ENCODE data around the gene TNP2.

The TNP2 gene

GRCh38 chr16:11250786-11251524 is 18.2 kb downstream of the TNP2 start:
- Histone ChIP-seq H3K9me2 (replicated peaks; ENCODE audit: control insufficient read depth, low read length) (no peaks in the 10 kb centered on the region), H3K27ac (ENCODE audit: low read depth, low read length) (no peak overlapping the region), H3K4me3 (ENCODE audit: low read length) (no peak overlapping the region), H3K4me1 (ENCODE audit: control insufficient read depth, low read length) (peaks cover 43% of the 10 kb centered on the region), H3F3A (ENCODE audit: control insufficient read depth, insufficient read depth) (peaks cover 24% of the 10 kb centered on the region), H3K27me3 (ENCODE audit: control insufficient read depth, low read length) (peaks cover 17% of the 10 kb centered on the region), H4K20me1 (ENCODE audit: control insufficient read depth, insufficient read depth, low read depth, low read length) (peaks cover 12% of the 10 kb centered on the region), H3K9me3 (ENCODE audit: control insufficient read depth, insufficient read depth, low read length) (no peaks in the 10 kb centered on the region), H3K79me2 (ENCODE audit: control insufficient read depth, low read length) (peaks cover 37% of the 10 kb centered on the region), H3K36me3 (ENCODE audit: control insufficient read depth, low read length) (peaks cover 40% of the 10 kb centered on the region), H3K4me2 (ENCODE audit: low read length) (no peak overlapping the region)
- no peak for TF ChIP-seq CTCF (IDR thresholded peaks at IDR 0.05; ENCODE audit: low read depth, low read length, poor library complexity, severe bottlenecking)
- no peak for TF ChIP-seq EZH2phosphoT487 (IDR thresholded peaks at IDR 0.05; ENCODE audit: borderline replicate concordance, low read length)

GRCh38 chr16:11250091-11250785 is 18.9 kb downstream of the TNP2 start:
- Histone ChIP-seq H3K9me2 (replicated peaks; ENCODE audit: control insufficient read depth, low read length) (no peaks in the 10 kb centered on the region), H3K27ac (ENCODE audit: low read depth, low read length) (no peak overlapping the region), H3K4me2 (ENCODE audit: low read length) (no peak overlapping the region), H3K4me1 (ENCODE audit: control insufficient read depth, low read length) (peaks cover 43% of the 10 kb centered on the region), H3K9me3 (ENCODE audit: control insufficient read depth, insufficient read depth, low read length) (no peaks in the 10 kb centered on the region), H3K4me3 (ENCODE audit: low read length) (no peak overlapping the region), H3F3A (ENCODE audit: control insufficient read depth, insufficient read depth) (peaks cover 24% of the 10 kb centered on the region), H4K20me1 (ENCODE audit: control insufficient read depth, insufficient read depth, low read depth, low read length) (peaks cover 12% of the 10 kb centered on the region), H3K79me2 (ENCODE audit: control insufficient read depth, low read length) (peaks cover 30% of the 10 kb centered on the region), H3K27me3 (ENCODE audit: control insufficient read depth, low read length) (peaks cover 24% of the 10 kb centered on the region), H3K36me3 (ENCODE audit: control insufficient read depth, low read length) (peaks cover 36% of the 10 kb centered on the region)
- TF ChIP-seq CTCF (IDR thresholded peaks at IDR 0.05; ENCODE audit: low read depth, low read length, poor library complexity, severe bottlenecking) (no peak), EZH2phosphoT487 (IDR thresholded peaks at IDR 0.05; ENCODE audit: borderline replicate concordance, low read length) (no peak)

GRCh38 chr16:11249233-11250061 is 19.7 kb downstream of the TNP2 start:
- peaks cover 22% of the 10 kb centered on the region for H3K79me2 ChIP-seq (ENCODE audit: control insufficient read depth, low read length)
- no peak overlapping the region for H3K4me3 ChIP-seq (ENCODE audit: low read length)
- H3K27ac ChIP-seq (ENCODE audit: low read depth, low read length), result no peak overlapping the region
- H3K27me3 ChIP-seq (ENCODE audit: control insufficient read depth, low read length), result peaks cover 29% of the 10 kb centered on the region
- H3K4me1 ChIP-seq (ENCODE audit: control insufficient read depth, low read length), result peaks cover 35% of the 10 kb centered on the region
- H3F3A ChIP-seq (ENCODE audit: control insufficient read depth, insufficient read depth), result peaks cover 24% of the 10 kb centered on the region
- no peaks in the 10 kb centered on the region for H3K9me2 ChIP-seq (replicated peaks; ENCODE audit: control insufficient read depth, low read length)
- no peak overlapping the region for H3K4me2 ChIP-seq (ENCODE audit: low read length)
- H4K20me1 ChIP-seq (ENCODE audit: control insufficient read depth, insufficient read depth, low read depth, low read length), result peaks cover 12% of the 10 kb centered on the region
- peaks cover 28% of the 10 kb centered on the region for H3K36me3 ChIP-seq (ENCODE audit: control insufficient read depth, low read length)
- no peaks in the 10 kb centered on the region for H3K9me3 ChIP-seq (ENCODE audit: control insufficient read depth, insufficient read depth, low read length)
- no peak for TF ChIP-seq EZH2phosphoT487 (IDR thresholded peaks at IDR 0.05; ENCODE audit: borderline replicate concordance, low read length)
- no peak for TF ChIP-seq CTCF (IDR thresholded peaks at IDR 0.05; ENCODE audit: low read depth, low read length, poor library complexity, severe bottlenecking)
